B cell (primary cell): ENCODE data around the gene PALM2AKAP2.

Experiments used
- EZH2 ChIP-seq: IDR thresholded peaks from 2 replicates; pipeline ENCODE4 v1.6.1; 2012; ENCODE audit warnings: borderline replicate concordance, low read depth, mild to moderate bottlenecking, moderate library complexity, low read length; ENCODE audit not compliant: insufficient read depth, poor library complexity, severe bottlenecking
- TF ChIP-seq, protein P1 (sequence below): fragments of 200-600 bp; IDR thresholded peaks from one replicate; pipeline ENCODE4 v1.8.0; 2022; ENCODE audit warnings: antibody characterized with exemption, mild to moderate bottlenecking

DNA sequence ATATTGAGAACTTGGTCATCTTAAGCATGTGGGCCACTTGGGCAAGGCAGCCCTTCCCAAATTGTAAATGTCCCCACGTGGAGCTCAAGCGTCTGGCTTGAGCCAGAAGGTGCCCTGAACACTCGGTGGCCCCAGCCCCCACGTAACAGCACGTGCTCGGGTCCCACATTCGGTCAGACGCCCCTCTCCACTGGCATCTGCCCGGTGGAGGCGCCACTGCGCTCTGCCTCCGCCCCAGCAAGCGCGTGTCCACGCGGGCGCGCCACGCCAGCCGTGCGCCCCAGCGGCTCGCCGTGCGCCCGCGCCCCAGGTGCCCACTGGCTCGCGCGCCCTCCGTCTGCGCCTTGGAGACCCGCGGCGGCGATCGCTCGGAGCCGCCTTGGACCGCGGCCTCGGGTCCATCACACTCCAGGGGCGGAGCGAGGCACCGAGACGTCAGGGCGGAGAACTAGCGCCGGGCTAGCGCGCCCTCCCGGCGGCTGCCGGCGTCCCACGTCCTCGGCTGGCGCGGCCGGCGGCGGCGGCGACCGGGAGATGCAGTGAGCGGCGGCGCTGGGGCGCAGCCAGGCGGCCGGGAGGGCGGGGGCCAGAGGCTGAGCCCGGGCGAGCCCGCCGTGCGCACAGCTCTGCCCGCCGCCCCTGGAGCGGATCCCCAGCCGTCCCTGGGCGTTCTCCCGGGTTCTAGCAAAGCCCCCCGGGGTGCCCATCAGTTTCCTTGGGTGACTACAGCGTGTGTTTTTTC lies at the start of gene PALM2AKAP2:
- TF ChIP-seq, protein P1, sequence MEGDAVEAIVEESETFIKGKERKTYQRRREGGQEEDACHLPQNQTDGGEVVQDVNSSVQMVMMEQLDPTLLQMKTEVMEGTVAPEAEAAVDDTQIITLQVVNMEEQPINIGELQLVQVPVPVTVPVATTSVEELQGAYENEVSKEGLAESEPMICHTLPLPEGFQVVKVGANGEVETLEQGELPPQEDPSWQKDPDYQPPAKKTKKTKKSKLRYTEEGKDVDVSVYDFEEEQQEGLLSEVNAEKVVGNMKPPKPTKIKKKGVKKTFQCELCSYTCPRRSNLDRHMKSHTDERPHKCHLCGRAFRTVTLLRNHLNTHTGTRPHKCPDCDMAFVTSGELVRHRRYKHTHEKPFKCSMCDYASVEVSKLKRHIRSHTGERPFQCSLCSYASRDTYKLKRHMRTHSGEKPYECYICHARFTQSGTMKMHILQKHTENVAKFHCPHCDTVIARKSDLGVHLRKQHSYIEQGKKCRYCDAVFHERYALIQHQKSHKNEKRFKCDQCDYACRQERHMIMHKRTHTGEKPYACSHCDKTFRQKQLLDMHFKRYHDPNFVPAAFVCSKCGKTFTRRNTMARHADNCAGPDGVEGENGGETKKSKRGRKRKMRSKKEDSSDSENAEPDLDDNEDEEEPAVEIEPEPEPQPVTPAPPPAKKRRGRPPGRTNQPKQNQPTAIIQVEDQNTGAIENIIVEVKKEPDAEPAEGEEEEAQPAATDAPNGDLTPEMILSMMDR, result no peak
- no peak for TF ChIP-seq EZH2
